Stimulated activated CD8-positive, alpha-beta memory T cell treated with anti-CD3 and anti-CD28 coated beads, Interleukin-15, amount 100 ng/mL, for 4 hours (primary cell): ENCODE results near the gene UBE4B.
"Not testable (repeated sequence)": the region's sequence is repeated elsewhere in the genome, so short reads cannot be mapped to it uniquely, and the experiment has no call there.

Experiments used
- DNase-seq, 2 donors: peaks; one replicate each; pipeline ENCODE4 v3.0.0-alpha.2; 2020; ENCODE audit warnings: low read depth in 2 of 2

The UBE4B gene

DNA sequence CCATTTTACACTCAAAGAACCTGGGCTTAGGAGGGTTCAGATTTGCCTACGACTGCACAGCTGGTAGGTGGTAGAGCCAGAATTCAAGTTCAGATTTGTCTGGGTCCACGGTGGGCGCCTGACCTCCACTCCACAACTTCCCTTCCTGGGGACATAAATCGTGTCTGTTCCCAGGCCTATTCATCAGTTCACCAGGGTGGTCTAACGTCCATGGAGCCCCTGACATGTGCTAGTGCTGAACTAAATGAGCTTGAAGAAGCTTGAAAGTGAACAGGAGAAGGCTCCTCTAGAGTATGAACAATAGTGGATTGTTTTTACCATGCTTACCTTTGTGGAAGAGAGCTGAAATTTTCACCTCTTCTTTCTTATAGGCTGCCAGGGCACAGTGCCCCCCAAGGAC, 145.1 kb downstream of the UBE4B start:
- DNase-seq, result no peak

DNA sequence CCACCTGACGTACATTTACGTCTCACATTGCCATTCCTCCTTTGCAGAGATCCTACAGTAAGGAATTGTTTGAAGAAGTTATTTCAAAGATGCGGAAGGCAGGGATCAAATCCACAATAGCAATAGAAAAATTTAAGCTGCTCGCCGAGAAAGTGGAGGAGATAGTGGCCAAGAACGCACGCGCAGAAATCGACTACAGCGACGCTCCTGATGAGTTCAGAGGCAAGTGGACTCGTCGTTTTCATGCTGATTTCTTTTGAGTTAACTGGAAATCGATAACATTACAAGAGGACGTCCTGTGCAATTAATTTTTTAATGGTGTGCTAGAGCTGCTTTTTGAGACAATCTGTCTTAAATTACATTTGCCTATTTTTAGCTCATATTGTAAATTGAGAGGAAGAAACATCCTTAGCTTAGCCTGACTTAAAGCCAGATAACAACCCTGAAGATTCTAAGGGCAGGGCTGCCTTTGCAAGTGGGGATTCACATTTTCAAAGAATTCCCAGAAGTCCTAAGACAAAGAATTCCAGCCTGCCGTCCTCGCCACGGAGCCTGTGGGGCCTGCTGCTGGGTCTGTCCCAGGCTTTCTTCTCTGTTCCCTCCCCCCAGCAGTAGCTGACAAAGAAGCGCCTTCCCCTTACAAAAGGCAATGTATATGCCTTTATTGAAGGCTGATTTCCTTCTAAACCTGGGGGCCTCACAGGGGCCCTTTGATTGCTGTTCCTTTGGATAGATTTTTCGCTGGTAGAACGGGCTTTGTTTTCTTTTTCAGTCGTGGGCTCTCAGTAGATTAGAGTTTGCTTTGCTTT, 146.0 kb downstream of the UBE4B start:
- DNase-seq, result no peak

GRCh38 chr1:10179406-10180091, 146.8 kb downstream of the UBE4B start:
- no peak for DNase-seq

DNA sequence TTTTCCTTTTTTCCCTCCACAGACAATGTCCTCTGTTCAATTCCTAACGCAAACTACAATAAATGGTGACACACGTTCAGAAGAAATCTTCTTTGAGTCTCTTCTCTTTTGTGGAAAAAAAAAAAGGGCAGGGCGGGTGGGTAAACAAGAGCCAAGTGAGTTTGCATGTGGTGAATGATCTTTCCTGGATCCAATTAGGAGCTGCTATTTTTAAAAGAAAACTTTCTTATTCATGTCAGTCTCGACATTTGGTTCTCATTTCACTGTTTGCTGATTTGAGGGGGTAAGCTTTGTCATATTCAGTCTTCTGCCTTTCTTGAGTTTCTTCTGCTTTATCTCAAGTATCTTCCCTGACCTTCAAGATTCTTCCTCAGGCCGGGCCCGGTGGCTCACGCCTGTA, 148.4 kb downstream of the UBE4B start:
- no peak for DNase-seq

DNA sequence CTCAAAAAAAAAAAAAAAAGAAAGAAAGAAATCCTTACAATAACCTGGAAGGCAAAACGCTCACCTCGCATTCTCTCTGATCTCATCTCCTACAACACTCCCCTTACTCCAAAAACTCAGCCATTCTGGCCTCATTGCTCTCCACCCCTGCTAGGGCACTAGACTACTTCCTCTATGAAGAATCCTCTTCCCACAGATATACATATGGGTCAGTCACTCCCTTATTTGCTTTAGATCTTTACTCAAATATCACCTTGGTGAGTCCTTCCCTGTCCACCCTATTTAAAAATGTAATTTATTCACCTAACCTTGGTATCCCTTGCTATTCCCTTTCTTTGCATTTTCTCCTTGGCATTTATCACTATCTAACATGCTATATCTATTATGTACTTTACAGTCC, 153.0 kb downstream of the UBE4B start:
- no peak for DNase-seq

DNA sequence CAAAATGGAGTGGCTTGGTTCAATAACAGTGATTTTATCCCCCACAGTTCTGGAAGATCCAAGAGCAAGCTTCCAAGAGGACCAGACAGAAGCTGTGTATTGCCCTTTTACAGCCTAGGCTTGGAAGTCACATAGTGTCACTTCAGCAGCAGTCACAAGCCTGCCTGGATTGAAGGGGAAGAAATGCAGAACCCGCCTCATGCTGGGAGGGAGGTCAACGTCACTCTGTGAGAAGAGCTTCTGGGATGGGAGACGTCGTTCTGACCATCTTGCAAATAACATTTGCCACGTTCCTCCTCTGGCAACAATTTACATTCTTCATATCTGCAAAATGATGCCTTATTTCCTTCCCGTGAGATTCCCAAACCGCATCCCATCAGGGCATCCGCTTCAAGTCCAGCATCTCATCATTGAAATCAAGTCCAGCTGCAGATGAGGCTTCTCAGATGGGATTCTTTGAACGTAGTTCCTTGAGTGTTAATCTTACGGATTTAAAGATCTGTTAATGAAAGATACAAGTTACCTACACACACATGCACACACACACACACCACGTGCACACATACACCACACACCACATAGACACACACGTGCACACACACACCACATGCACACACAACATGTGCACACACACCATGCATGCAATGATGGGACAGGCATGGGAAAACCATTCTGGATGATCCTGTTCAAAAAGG, 153.7 kb downstream of the UBE4B start:
- DNase-seq, result no peak

GRCh38 chr1:10187026-10187334, 154.2 kb downstream of the UBE4B start:
- DNase-seq, result no peak

GRCh38 chr1:10188133-10188650, 155.4 kb downstream of the UBE4B start:
- DNase-seq, result no peak

- DNase-seq, result no peak
Measured at GRCh38 chr1:10189659-10190058, 156.9 kb downstream of the UBE4B start.

DNA sequence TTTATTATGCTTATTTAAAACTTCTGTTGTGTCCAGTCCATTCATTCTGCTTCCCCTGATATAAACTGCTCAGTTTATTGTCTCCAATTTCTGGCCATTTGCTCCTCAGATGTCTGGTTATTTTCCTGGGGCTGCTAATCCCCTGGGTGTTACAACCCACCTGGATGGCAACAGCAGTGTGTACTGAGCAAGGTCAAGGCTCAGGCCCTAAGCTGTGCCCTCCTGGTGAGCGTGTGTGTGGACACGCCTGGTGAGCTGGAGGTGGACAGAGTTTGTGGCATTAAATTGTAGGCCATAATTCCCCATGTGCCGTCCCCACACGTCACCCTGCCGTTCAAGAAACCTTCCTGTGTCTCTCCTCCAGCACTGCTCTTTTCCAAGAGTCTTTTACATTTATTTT, 159.5 kb downstream of the UBE4B start:
- DNase-seq, result no peak

DNA sequence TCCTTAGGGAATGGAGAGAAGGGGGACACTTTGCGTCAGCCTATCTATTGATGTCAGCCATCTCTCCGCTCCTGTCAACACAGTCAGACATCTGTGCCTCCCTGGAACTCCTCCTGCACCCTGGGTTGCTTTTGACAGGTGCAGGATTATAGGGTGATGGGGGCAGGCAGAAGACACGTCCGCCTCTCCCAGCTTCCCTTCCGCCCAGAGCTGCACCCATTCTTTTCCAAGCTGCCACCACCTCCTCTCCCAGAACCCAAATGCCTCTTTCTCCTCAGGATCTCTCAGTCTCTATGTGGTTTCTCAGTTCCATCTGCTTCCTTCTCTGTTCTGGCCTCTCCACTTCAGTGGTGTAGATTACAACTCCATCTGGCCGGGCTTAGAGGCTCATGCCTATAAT, 160.5 kb downstream of the UBE4B start:
- no peak for DNase-seq

- no peak for DNase-seq
Measured at GRCh38 chr1:10195570-10195969, 162.8 kb downstream of the UBE4B start.

- DNase-seq, result no peak
Measured at GRCh38 chr1:10196976-10197375, 164.2 kb downstream of the UBE4B start.

- DNase-seq, result no peak
Measured at GRCh38 chr1:10200620-10201019, 167.9 kb downstream of the UBE4B start.

GRCh38 chr1:10204003-10204642, 171.4 kb downstream of the UBE4B start:
- DNase-seq, result no peak

DNA sequence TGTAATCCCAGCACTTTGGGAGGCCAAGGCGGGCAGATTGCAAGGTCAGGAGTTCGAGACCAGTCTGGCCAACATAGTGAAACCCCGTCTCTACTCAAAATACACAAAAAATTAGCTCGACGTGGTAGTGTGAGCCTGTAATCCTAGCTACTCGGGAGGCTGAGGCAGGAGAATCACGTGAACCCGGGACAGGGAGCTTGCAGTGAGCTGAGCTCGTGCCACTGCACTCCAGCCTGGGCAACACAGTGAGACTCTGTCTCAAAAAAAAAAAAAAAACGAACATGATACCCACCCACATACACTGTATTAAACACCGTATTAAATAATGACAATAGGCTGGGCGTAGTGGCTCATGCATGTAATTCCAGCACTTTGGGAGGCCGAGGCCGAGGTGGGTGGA, 172.4 kb downstream of the UBE4B start:
- not testable (repeated sequence) for DNase-seq

DNA sequence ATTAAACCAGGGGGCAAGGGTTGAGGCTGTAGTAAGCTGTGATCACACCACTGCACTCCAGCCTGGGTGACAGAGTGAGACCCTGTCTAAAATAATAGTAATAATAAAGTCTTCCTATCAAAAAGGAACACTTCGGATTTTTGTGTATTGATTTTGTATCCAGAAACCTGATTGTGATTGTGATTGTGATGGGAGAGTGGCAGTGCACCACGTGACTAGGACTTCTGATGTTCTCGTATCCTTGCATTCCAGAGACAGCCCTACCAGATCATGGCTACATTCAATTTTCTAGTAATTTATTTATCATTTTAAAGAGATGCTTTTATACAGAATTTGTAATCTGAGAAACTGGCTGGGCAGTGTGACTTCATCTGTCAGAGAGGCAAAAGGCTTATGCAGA, 175.1 kb downstream of the UBE4B start:
- DNase-seq, result no peak

- no peak for DNase-seq
Measured at GRCh38 chr1:10208537-10208936, 175.8 kb downstream of the UBE4B start.

DNA sequence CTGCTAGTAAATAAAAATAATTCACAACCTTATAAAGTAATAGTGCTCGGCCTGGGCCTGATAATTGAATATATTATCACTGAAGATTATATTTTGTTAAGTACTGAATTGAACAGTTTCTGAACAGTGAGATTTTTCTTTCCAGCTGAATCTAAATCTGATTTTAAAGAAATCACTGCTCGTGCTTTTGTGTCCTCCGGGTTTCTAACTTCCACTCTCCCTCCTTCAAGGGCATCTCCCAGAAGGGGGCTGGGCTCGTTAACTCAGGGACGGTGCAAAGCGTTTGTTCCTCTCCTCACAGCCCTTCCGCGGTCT, 176.8 kb downstream of the UBE4B start:
- no peak for DNase-seq

- DNase-seq, result peak; percentile 91 to 95
Measured at GRCh38 chr1:10209905-10210810, 177.4 kb downstream of the UBE4B start, which contains the start of gene KIF1B. Gene KIF1B, plus strand, starts transcription at chr1:10210570. Its CDS starts 21,759 bp downstream, at chr1:10232329.
